GM10266 (cell line): Measurements from ENCODE around the gene DMGDH.

Experiments used
- DNase-seq: peaks from one replicate; pipeline ENCODE4 v3.0.0; 2012; ENCODE audit errors: extremely low spot score
- TF ChIP-seq, protein P1 (sequence below): IDR thresholded peaks from 2 replicates; pipeline ENCODE4 v1.5.1; 2012; ENCODE audit warnings: mild to moderate bottlenecking, low read depth; ENCODE audit not compliant: control insufficient read depth, insufficient read depth; ENCODE audit errors: missing control alignments

The DMGDH gene

GRCh38 chr5:79062436-79062835 lies 7.0 kb downstream of the DMGDH start:
- DNase-seq: no peak
- TF ChIP-seq, protein P1, sequence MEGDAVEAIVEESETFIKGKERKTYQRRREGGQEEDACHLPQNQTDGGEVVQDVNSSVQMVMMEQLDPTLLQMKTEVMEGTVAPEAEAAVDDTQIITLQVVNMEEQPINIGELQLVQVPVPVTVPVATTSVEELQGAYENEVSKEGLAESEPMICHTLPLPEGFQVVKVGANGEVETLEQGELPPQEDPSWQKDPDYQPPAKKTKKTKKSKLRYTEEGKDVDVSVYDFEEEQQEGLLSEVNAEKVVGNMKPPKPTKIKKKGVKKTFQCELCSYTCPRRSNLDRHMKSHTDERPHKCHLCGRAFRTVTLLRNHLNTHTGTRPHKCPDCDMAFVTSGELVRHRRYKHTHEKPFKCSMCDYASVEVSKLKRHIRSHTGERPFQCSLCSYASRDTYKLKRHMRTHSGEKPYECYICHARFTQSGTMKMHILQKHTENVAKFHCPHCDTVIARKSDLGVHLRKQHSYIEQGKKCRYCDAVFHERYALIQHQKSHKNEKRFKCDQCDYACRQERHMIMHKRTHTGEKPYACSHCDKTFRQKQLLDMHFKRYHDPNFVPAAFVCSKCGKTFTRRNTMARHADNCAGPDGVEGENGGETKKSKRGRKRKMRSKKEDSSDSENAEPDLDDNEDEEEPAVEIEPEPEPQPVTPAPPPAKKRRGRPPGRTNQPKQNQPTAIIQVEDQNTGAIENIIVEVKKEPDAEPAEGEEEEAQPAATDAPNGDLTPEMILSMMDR: no peak

DNA sequence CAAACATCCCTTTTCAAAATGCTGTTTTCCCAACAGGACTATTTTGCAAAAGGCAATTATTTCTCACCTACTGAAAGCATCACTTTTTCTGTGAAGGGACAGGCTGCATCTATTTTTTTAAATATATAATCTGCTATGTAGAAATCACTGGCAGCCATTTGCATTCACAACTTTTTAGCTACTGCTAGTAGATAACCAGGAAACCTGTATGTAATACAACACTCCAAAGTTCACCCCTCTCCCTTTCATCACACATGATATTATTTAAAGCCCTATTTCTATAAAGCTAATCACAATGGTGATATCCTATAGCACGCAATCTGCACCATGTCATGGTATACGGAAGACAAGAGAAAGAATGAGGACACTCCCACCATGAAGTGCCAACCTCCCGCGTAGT lies 9.8 kb downstream of the DMGDH start:
- TF ChIP-seq, protein P1: no peak
- no peak for DNase-seq

DNA sequence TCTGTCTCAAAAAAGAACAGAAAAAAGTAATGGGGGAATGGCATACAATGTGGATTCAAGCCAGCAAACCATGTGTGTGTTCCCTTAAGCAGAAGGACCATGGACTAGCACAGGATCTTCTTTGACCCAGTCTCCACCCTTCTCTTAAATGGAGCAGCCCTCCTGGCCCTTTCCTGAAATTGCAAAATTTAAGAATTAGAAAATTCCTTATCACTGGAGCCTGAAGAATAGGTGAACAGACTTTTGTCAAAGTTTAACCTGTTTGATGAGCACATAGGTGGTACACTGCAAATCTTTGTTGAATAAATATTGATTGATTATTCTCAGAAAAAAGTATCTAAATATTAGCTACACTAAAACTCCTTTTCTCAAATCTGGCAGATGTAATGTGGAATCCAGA lies 12.6 kb downstream of the DMGDH start:
- no peak for DNase-seq
- TF ChIP-seq, protein P1: no peak

DNA sequence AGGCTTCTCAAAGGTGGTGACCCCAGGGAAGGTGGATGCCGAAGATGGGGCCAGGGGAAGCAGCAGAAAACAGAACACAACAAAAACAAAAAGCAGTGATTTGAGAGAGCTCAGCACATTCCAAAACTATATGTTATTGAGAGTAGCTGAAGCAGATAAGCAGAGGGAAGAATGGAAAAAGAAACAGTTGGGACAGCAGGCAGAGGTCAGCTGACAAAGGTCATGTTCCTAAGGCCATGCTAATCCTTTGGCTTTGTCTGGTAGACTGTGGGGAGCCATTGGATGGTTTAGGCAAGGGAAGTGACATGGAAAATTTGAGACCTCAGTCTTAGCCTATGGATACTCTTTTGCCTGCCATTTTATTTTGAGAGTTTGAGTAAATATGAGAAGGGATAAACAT lies 14.5 kb downstream of the DMGDH start:
- DNase-seq: no peak

GRCh38 chr5:79053321-79053720 lies 16.2 kb downstream of the DMGDH start:
- TF ChIP-seq, protein P1: no peak
- DNase-seq: no peak

More for the DNA sequence above, 14.5 kb downstream of the DMGDH start:
- TF ChIP-seq, protein P1: no peak

DNA sequence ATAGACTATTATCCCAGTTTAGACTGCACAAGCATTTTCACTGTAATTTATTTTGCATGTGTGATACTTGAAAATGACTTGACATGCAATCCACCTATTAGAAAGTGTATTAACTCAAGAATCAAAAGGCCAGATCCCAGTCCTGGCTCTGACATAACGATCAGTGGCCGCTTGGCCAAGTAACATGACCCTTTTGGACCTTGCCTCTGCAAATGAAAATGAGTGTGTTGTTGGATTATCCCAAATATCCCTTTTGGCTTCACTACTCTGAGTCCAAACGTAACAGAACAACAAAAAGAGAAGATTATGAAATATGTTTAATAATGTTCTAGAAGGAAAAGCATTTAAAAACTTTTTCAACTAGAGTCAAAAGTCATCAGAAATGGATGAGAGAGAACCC lies 19.0 kb downstream of the DMGDH start:
- no peak for DNase-seq
- TF ChIP-seq, protein P1: no peak

GRCh38 chr5:79048437-79048836 lies 21.0 kb downstream of the DMGDH start:
- TF ChIP-seq, protein P1: no peak
- DNase-seq: no peak
